Stimulated activated CD4-positive, alpha-beta T cell treated with anti-CD3 and anti-CD28 coated beads, TNF-alpha, amount 100 ng/mL, for 1 hour (primary cell): ENCODE data around the gene KCNK10.

Source experiments
- DNase-seq, 3 donors: peaks; one replicate each; pipeline ENCODE4 v3.0.0-alpha.2; 2020; ENCODE audit warnings: low read depth in 3 of 3, low spot score in 1 of 3

Gene KCNK10

GRCh38 chr14:88321692-88322503, 1.2 kb downstream of the KCNK10 start:
- no peak for DNase-seq

DNA sequence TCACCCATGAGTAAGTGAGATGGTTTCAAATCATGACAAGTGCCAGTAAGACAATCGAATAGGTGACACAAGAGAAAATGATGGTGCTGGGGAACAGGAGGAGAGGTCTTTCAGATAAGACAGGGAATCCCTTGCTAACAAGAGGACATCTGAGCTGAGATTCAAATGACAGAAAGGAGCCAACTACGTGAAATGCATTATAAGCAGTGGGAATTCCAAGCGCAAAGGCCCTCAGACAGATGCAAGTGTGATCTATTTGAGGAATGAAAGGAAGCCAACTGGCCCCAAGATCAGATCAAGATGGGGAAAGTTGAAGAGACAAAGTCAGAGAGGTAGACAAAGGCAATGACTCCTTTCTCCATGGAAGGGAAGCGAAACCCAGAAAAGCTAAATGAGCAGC, 4.7 kb downstream of the KCNK10 start:
- DNase-seq: no peak

DNA sequence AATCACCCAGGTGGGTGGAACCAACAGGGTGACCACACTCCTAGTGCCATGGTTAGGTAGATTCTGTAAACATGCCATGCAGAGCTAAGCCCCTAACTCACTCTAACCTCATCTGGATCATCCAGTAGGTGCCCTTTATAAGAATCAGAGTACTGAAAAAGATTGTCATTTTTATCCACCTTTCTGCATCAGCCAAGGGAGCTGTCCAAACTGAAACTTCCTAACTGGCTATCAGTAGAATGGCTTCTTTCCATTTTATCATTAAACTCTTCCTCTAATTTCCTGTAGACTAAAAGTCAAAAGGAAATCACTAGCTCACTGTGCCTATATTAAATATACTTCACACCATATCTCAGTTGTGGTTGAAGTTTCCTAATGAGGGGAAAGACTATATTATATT, 6.5 kb downstream of the KCNK10 start:
- DNase-seq: no peak

GRCh38 chr14:88312257-88312656, 10.8 kb downstream of the KCNK10 start:
- DNase-seq: no peak

DNA sequence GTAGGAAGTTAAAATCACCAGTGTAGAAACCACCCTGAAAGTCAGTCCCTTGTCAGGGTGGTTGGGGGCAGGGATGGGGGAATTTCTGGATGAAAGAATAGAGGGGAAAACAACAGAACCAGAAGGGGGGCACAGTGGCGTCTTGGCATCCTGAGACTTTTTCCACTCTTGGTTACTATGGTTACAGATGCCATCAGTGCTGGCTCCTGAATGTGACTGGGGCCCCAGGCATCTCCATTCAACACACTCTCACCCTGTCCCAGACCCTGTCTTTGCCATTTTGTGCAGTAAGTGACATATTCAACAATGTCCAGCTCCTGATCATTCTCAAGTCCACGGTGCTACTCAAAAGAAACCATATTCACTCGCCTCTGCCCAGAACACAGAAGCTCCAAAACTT, 11.3 kb downstream of the KCNK10 start:
- no peak for DNase-seq

- DNase-seq: no peak
Observed at GRCh38 chr14:88310449-88310848, 12.6 kb downstream of the KCNK10 start.

- DNase-seq: no peak
Observed at GRCh38 chr14:88310021-88310420, 13.0 kb downstream of the KCNK10 start.

GRCh38 chr14:88305528-88306322, 17.3 kb downstream of the KCNK10 start:
- DNase-seq: no peak

DNA sequence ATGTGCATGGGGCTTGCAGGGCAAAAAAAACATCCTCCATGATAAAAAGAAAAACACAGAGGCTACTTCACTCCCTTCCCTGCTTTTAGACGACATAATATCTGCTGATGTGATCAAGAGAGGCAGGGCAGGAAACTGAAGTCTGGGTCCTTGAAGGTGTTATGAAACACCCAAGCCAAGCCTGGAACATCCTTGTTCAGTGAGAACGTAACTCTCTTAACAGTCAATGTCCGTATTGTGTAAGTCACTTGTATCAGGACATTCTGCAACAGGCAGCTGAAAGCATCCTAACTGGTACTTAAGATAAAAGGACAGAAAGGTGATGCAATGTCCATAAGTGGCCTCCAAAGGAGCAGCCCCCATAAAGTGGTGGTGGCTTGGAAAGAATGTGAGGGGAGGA, 20.0 kb downstream of the KCNK10 start:
- no peak for DNase-seq

GRCh38 chr14:88301381-88301780, 21.7 kb downstream of the KCNK10 start:
- DNase-seq: no peak

DNA sequence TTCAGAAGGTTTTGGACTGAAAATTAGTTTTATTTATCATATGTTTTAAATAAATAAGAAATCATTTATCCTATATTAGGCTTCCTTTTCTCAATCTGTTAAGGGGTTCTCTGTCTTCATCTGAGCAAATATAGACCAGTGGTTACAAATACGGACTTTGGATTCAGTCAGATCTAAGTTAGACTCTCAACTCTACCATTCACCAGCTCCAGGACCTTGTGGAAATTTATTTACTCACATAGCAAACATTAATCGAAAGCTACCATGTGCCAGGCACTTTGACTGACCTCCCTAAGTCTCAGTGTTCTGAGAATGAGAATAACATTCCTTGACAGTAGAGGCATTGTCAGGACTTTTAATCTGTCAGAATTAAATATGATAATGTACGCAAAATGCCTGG, 22.3 kb downstream of the KCNK10 start:
- DNase-seq: no peak

- DNase-seq: no peak
Observed at GRCh38 chr14:88299865-88300530, 23.1 kb downstream of the KCNK10 start.

DNA sequence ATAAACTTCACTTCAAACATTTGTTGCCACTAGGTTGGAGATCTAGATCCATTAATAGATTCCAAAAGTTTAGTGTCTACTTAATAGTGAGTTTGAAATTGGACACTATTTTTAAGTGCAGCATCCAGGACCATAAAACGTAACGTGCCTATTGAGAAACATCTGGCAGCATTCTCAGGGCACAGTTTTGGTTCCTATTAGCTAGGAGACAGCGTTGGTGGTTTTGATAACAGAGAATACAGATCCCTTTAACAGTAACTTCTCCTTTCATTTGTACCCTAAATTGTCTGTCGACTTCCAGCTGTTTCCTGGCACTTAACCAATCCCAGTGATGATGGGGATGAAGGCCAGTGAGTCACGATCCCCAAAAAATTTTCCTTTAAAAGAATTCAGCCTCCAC, 25.8 kb downstream of the KCNK10 start:
- DNase-seq: no peak

- DNase-seq: no peak
Observed at GRCh38 chr14:88296351-88296750, 26.7 kb downstream of the KCNK10 start.

DNA sequence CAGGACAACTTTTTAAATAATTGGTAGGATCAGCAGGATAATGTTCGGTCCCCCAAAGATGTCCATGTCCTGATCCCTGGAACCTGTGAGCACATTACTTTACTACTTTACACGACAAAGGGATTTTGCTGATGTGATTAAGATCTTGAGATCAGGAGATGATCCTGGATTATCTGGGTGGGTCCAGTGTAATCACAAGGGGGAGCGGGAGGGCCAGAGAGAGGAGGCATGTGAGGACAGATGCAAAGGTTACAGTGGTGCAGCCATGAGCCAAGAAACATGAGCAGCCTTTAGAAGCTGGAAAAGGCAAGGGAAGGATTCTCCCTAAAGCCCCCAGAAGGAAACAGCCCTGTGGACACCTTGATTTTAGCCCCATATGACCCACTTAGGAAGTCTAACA, 33.1 kb downstream of the KCNK10 start:
- DNase-seq: no peak

GRCh38 chr14:88289234-88289633, 33.8 kb downstream of the KCNK10 start:
- DNase-seq: no peak

GRCh38 chr14:88286309-88286708, 36.8 kb downstream of the KCNK10 start:
- no peak for DNase-seq

DNA sequence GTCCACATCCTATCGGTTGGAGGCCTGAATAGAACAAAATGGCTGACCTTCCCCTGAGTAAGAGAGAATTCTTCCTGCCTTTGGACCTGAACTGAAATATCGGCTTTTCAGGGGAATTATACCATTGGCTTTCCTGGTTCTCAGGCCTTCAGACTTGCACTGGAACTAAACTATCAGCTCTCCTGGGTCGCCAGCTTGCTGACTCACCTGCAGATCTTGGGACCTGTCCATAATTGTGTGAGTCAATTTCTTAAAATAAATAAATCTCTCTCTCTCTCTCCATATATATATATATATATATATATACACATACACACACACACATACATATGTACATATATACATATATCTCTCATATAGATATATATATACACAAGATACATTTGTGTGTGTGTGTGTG, 41.6 kb downstream of the KCNK10 start:
- DNase-seq: no peak

- no peak for DNase-seq
Observed at GRCh38 chr14:88276923-88277596, 46.0 kb downstream of the KCNK10 start.

GRCh38 chr14:88272390-88273269, 50.4 kb downstream of the KCNK10 start:
- DNase-seq: no peak
